ENCODE measurements around the gene TP73.

The TP73 gene

GRCh38 chr1:3741566-3742438 is 89.5 kb downstream of the TP73 start:
- DNase-seq (ENCODE audit: extremely low spot score): no peak
- CTCF ChIA-PET: no interaction called here
- POLR2A ChIA-PET: no interaction called here
- TF ChIP-seq, protein P1, sequence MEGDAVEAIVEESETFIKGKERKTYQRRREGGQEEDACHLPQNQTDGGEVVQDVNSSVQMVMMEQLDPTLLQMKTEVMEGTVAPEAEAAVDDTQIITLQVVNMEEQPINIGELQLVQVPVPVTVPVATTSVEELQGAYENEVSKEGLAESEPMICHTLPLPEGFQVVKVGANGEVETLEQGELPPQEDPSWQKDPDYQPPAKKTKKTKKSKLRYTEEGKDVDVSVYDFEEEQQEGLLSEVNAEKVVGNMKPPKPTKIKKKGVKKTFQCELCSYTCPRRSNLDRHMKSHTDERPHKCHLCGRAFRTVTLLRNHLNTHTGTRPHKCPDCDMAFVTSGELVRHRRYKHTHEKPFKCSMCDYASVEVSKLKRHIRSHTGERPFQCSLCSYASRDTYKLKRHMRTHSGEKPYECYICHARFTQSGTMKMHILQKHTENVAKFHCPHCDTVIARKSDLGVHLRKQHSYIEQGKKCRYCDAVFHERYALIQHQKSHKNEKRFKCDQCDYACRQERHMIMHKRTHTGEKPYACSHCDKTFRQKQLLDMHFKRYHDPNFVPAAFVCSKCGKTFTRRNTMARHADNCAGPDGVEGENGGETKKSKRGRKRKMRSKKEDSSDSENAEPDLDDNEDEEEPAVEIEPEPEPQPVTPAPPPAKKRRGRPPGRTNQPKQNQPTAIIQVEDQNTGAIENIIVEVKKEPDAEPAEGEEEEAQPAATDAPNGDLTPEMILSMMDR (IDR thresholded peaks at IDR 0.05; ENCODE audit: control extremely low read depth, extremely low read depth, low read depth, missing control alignments): no peak

DNA sequence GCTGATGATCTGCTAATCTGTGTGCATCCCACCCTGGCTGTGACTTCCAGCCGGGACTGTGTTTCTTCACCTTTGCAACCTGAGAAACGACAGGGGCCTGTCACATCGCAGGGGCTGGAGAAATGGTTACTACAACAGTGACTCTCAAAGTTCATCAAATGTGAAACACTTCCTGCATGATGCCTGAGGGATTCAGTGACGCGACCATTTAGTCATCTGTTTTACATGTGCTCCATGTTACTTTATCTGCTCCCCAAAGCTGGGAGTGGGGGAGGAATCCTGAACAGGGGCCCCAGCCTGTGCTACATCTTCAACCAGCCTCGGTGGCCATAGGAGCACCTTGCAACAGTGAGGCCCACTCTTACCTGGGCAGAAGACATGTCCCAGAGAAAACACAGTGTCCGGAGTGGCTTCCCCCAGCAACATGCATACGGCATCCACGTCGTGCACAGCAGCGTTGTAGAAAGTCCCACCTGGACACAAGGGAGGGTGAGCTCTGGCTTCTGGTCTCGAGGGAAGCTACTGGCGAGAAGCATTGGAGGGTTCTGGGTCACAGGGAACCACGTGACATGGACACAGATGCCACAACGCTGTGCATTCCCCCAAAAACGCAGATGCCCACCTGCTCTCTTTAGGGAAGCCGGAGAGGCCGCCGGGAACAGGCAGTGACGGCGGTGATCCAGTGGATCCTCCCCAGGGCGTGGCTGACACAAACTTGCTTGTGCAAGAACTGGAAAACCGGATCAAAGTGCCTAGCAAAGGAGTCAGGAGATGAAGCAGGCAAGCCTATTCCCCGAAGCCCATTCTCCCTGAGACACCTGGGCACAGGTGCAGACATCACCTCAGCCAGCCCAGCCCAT is 90.4 kb downstream of the TP73 start:
- ChIA-PET CTCF (no interaction called here), POLR2A (no interaction called here)
- TF ChIP-seq, protein P1 (IDR thresholded peaks at IDR 0.05; ENCODE audit: control extremely low read depth, extremely low read depth, low read depth, missing control alignments): no peak
- DNase-seq (ENCODE audit: extremely low spot score): no peak

- ChIA-PET CTCF (no interaction called here), POLR2A (no interaction called here)
- TF ChIP-seq, protein P1 (IDR thresholded peaks at IDR 0.05; ENCODE audit: control extremely low read depth, extremely low read depth, low read depth, missing control alignments): no peak
- DNase-seq (ENCODE audit: extremely low spot score): no peak
Measured at GRCh38 chr1:3743421-3743820, 91.1 kb downstream of the TP73 start.

DNA sequence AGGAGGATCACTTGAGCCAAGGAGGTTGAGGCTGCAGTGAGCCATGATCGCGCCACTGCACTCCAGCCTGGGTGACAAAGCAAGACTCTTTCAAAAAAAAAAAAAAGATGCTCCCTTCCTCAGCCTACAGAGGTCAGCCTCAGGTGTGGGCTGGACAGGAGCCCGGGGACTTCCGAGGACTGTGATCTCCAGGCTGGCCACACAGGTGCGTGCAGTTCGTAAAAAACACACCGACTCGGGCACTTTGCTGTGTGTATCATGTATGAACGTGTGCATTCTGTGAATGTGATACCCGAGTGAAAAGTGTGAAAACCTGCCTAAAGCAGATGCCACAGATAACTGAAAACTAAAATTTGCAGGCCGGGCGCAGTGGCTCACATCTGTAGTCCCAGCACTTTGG is 91.5 kb downstream of the TP73 start:
- TF ChIP-seq, protein P1 (IDR thresholded peaks at IDR 0.05; ENCODE audit: control extremely low read depth, extremely low read depth, low read depth, missing control alignments): no peak
- DNase-seq (ENCODE audit: extremely low spot score): no peak
- ChIA-PET POLR2A (no interaction called here), CTCF (no interaction called here)

GRCh38 chr1:3744646-3745045 is 92.3 kb downstream of the TP73 start:
- CTCF ChIA-PET: no interaction called here
- POLR2A ChIA-PET: no interaction called here

DNA sequence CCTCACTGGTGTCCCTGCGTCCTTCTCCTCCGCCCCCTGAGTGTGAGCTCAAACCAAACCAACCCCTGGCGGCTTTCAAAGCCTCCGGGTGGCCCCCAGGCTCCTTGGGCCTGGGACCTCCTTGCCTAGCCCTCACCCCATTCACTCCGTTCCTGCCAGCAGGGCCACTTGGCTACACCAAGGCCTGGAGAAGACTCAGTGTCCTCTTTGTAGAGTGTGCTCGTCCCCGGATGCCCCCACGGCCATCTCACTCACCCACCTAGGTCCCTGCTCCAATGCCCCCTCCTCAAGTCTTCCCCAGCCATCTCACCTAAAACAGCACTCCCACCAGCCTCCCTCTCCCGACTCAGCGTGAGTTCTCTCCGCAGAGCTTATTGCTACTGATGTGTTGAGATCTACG is 92.8 kb downstream of the TP73 start:
- DNase-seq (ENCODE audit: extremely low spot score): no peak
- TF ChIP-seq, protein P1 (IDR thresholded peaks at IDR 0.05; ENCODE audit: control extremely low read depth, extremely low read depth, low read depth, missing control alignments): no peak
- ChIA-PET CTCF (no interaction called here), POLR2A (no interaction called here)

More at GRCh38 chr1:3744646-3745045, 92.3 kb downstream of the TP73 start:
- TF ChIP-seq, protein P1 (IDR thresholded peaks at IDR 0.05; ENCODE audit: control extremely low read depth, extremely low read depth, low read depth, missing control alignments): no peak
- no peak for DNase-seq (ENCODE audit: extremely low spot score)
